ENCODE measurements around the gene CMTR1.
"Not testable (repeated sequence)": the region's sequence is repeated elsewhere in the genome, so short reads cannot be mapped to it uniquely, and the experiment has no call there.

The CMTR1 gene, protein sequence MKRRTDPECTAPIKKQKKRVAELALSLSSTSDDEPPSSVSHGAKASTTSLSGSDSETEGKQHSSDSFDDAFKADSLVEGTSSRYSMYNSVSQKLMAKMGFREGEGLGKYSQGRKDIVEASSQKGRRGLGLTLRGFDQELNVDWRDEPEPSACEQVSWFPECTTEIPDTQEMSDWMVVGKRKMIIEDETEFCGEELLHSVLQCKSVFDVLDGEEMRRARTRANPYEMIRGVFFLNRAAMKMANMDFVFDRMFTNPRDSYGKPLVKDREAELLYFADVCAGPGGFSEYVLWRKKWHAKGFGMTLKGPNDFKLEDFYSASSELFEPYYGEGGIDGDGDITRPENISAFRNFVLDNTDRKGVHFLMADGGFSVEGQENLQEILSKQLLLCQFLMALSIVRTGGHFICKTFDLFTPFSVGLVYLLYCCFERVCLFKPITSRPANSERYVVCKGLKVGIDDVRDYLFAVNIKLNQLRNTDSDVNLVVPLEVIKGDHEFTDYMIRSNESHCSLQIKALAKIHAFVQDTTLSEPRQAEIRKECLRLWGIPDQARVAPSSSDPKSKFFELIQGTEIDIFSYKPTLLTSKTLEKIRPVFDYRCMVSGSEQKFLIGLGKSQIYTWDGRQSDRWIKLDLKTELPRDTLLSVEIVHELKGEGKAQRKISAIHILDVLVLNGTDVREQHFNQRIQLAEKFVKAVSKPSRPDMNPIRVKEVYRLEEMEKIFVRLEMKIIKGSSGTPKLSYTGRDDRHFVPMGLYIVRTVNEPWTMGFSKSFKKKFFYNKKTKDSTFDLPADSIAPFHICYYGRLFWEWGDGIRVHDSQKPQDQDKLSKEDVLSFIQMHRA

DNA sequence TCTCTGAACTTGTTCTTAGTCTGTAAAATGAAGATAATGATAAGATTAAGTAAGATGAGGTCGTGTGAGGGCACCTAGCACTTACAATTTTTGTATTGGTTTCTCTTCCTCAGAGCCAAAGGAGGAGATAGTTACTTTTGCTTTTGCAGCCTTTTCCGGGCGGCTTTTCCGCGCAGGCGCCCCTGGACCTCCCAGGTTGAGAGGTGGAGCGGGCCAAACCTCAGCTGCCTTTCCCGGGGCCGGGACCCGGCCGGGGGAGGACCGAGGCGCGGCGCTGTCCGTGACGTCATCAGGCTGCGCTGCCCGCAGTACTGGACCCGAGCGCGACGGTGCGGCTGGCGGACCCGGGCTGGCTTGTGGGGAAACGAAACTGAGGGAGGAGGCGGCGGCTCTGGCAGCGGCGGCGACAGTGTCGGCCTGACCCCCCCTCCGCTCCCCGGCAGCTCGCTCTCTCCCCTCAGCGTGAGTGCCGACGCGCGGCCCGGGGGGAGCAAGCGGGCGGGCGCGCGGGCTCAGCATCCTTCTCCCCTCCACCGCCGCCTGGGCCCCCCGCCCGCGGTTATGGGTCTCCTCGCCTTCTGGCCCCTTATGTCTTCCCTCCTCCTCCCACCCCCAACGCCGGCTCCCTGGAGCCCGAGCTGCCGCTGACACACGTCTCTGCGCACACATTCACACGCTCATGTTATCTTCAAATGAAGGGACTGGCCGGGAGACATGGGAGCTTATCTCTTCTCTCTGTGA is at the start of gene CMTR1:
TSS of gene CMTR1 (plus strand) at position 306 of the 741 bp plus-strand sequence. CDS start 2,409 bp downstream, outside the sequence.
- DNase-seq (ENCODE audit: low read depth): peak; percentile 97

DNA sequence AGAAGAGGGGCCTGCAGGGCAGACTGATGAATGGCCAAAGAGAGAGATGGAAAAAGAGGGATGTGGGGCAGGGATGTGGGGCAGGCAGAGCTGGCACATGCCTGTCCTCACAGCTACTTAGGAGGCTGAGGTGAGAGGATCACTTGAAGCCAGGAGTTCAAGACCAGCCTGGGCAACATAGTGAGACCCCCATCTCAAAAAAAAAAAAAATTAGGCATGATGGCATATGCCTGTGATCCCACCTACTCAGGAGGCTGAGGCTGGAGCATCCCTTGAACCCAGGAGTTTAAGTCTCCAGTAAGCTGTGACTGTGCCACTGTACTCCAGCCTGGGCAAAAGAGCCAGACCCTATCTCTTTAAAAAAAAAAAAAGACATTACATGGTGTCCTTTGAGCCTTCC is 44.4 kb upstream of the CMTR1 start:
- DNase-seq (ENCODE audit: low read depth): no peak

DNA sequence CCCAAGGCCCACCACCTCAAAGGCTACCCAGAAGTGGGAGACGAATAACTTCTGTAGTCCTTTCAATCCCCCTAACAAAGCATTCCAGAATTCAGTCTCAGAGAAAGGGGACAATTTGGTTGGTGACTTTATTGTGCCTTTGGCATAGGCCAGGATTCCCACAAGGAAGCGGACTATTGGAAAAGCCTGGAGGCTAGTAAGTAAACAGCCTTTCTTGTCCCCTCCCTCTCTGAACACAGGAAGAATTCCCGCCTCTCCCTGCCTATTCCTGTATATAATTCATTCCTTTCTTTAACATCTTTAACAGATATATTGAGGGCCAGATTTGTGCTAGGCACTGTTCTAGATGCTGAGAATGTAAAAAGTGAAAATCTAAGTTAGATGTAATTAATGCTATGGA is 43.2 kb upstream of the CMTR1 start:
- DNase-seq (ENCODE audit: low read depth): no peak

DNA sequence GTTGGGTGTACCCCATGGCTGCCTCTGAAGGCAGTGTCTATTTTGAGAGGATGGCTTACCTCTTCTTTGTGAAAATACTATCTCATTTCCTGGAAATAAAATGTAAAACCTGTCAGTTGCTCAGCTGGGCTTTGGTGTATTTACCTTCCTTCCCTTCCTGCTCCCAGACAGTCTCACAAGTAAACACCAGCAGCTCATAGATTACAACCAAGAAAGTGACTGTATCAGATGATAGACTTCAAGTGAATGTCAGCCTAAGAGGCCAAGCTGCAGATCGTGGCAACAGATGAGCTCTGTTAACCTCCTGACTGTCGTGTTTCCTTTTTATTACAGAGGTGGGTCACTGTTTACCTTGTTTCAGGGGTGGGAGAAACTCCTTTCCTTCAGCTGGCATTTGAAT is 41.9 kb upstream of the CMTR1 start:
- DNase-seq (ENCODE audit: low read depth): no peak

DNA sequence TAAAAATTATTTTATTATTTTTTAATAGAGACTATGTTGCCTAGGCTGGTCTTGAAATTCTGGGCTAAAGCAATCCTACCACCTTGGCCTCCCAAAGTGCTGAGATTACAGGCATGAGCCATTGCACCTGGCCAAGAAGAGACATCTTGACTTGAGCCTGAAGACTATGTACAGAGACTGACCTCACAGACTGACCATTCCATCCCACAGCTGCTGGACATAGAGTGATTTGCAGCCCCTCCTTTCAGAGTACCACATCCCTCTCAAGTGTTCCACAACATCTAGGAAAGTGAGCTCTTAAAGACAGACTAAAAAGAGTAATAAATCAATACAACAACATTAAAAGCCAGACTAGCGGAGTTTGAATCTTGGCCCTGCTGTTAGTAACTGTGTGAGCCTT is 40.2 kb upstream of the CMTR1 start:
- DNase-seq (ENCODE audit: low read depth): no peak

DNA sequence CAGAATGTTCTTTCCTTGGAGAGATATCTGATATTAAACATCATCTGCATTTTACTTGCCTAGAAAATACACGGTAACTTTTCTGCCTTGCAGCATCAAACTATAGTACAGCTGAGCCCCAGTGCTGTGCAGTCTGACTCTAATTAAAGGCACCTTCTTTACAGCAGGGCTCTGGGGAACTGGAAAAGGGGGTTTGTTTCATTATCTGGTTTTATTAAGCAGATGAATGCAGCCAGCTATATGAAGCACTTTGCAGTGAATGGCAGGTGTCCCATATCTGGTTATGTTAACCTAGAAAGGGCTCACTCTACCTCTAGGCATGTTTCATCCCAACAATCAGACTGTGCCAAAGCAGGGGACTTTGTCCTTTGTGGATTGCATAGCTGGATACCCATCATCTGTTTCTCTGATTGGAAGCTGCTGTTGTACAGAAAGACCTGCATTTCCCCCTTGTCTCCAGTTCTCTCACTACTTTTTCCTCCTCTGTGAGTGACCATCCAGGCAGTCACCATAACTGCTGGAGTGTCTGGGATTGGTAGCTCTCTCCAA is 39.6 kb upstream of the CMTR1 start:
- DNase-seq (ENCODE audit: low read depth): no peak

DNA sequence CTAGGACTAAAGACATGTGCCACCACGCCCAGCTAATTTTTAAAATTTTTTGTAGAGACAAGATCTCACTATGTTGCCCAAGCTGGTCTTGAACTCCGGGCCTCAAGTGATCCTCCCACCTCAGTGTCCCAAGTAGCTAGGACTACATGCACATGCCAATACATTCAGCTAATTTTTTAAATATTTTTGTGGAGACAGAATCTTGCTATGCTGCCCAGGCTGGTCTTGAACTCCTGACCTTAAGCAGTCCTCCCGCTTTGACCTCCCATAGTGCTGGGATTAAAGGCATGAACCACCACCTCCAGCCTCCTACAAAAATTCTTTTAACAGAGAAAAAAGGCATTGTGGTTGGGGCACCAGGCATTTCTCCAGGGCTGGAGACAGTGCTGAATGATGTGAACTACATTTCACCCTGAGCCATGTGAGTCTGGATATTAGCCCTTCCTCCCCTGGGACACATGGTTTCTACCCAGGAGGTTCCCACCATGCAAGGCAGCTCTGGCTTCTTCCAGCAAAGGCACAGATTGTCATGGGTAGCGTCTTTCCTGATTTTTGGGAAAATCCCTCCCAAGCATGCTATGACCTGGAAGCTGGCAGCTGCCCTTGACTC is 36.3 kb upstream of the CMTR1 start:
- no peak for DNase-seq (ENCODE audit: low read depth)

DNA sequence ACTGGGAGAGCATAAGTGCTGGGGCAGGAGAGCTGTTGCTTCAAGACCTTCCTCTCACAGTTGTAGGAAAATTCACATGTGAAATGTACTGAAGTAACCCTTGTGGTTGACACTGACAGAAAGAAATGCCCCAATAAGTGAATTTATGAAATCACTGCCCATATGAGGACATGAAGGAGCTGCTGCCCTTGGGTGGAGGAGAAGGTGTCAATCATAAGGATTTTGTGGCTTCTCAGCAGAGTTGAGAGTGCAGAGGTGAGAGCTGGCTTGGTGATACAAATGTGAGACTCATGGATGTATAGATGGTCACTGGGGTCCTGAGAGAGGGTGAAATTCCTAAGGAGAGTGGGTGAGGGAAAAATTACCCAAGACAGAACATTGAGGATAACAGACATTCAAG is 33.9 kb upstream of the CMTR1 start:
- DNase-seq (ENCODE audit: low read depth): no peak

DNA sequence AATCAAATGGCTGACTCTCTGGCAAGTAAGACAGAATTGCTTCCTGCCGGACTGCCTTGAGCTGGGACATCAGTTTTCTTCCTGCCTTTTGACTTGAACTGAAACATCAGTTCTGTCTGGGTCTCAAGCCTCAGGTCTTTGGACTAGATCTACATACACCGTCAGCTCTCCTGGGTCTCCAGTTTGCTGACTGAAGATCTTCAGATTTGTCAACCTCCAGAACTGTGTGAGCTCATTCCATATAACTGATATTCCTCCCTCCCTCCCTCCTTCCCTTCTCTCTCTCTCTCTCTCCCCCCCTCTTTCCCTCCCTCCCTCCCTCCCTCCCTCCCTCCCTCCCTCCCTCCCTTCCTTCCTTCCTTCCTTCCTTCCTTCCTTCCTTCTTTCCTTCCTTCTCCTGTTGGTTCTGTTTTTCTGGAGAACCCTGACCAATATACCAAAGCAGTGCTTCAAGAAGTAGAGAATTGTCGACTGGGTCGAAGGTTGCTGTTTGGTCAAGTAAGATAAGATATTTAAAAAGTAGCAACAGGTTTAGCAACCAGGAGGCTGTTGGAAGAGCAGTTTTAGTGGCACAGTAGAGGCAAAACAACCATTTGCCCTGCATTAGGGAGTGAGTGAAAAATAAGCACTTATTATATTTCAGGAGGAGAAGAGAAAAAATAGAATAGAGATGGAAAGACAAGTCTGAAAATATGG is 33.1 kb upstream of the CMTR1 start:
- DNase-seq (ENCODE audit: low read depth): no peak

DNA sequence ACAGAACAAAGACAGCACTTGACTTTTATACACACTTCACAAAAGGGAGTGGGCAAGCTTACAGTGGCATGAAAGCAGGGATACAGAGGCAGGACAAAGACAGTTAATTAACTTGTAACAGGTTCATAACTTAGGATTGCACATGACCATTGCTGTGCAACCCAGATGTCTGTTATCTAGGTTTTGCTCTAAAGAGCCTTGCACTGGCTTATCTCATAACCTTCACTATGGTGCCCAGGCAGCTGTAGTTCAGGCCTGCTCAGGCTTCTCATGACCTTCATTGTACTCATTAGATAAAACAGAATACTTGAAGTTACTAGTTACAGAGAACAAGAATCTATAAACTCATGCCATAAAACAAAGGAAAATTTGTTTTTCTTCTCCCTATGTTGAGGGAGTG is 31.4 kb upstream of the CMTR1 start:
- not testable (repeated sequence) for DNase-seq (ENCODE audit: low read depth)

DNA sequence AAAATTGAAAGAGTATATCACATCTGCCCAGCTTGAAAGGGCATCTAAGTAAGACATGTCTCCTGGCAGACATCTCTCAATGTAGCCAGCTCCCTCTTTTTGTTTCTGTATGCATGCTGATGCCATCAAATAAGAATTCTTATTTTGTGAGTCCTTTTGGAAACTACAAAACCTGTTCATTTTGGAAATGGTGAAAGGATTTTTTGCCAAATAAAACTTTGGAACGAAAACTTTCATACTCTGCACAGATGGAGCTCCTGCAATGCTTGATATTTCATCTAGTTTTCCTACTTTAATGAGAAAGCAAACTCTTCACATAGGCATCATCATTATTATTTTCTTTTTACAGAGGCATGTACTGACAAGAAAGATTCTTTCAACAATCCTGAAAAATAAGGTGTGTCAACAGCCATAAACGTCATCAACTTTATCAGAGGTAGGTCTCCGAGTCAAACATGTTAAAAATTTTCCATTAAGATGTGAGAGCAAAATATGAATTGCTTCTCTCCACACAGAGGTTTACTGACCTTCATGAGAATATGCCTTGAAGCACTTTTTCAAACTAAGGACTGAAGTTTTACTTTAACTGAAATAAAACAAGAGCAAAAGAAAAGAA is 26.2 kb upstream of the CMTR1 start:
- DNase-seq (ENCODE audit: low read depth): no peak

DNA sequence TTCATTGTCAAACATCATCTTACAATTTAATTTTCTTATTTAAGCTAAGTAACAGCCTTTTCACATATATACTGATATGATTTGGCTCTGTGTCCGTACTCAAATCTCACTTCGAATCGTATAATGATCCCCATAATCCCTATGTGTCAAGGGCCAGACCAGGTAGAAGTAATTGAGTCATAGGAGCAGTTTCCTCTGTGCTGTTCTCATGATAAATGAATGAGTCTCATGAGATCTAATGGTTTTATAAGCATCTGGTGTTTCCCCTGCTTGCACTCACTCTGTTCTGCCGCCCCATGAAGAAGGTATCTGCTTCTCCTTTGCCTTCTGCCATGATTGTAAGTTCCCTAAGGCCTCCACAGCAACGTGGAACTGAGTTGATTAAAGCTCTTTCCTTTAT is 25.1 kb upstream of the CMTR1 start:
- DNase-seq (ENCODE audit: low read depth): no peak

DNA sequence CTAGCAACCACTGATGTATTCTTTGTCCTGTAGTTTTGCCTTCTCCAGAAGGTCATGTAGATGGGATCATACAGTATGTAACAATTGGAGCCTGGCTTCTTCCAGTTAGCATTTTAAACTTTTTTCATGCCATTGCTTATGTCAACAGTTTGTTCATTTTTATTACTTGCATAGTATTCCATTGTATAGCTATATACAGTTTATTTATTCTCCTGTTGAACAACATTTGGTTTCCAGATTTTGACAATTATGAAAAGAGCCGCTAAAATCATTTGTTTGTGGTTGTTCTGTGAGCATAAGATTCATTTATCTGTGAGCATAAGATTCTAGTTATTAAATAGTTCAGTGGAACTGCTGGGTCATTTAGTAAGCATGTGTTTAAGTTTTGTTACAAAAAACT is 23.5 kb upstream of the CMTR1 start:
- DNase-seq (ENCODE audit: low read depth): no peak

DNA sequence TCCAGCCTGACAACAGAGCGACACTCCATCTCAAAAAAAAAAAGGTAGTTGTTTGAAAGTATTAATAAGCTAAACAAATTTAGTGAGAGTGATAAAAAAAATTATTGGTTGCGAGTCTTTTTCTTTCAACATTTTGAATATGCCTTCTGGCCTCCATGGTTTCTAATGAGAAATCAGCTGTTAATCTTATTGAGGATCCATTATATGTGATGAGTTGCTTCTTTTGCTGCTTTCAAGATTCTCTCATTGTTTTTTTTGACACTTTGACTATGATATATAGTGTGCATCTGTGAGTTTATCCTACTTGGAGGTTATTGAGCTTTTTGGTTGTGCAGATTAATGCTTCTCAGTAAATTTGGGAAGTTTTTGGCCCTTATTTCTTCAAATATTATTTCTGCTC is 15.6 kb upstream of the CMTR1 start:
- DNase-seq (ENCODE audit: low read depth): no peak

DNA sequence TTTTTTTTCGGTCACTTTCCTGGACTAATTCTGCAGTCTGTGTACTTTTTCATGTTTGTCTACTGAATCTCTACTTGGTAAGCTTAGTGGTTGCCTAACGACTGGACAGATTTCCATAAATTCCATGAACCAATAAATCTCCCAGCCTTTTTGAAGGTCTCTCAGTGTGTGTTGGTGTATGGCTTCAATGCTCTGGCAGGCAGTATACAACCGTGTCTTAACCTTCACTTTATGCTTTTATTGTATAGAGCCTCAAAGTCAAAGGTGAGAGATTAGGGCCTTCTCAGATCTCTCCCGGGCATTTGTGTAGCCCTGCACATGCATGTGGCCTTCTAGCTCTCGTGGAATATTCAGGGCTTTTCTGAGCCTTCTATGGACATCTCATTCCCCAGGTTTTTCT is 14.3 kb upstream of the CMTR1 start:
- no peak for DNase-seq (ENCODE audit: low read depth)

DNA sequence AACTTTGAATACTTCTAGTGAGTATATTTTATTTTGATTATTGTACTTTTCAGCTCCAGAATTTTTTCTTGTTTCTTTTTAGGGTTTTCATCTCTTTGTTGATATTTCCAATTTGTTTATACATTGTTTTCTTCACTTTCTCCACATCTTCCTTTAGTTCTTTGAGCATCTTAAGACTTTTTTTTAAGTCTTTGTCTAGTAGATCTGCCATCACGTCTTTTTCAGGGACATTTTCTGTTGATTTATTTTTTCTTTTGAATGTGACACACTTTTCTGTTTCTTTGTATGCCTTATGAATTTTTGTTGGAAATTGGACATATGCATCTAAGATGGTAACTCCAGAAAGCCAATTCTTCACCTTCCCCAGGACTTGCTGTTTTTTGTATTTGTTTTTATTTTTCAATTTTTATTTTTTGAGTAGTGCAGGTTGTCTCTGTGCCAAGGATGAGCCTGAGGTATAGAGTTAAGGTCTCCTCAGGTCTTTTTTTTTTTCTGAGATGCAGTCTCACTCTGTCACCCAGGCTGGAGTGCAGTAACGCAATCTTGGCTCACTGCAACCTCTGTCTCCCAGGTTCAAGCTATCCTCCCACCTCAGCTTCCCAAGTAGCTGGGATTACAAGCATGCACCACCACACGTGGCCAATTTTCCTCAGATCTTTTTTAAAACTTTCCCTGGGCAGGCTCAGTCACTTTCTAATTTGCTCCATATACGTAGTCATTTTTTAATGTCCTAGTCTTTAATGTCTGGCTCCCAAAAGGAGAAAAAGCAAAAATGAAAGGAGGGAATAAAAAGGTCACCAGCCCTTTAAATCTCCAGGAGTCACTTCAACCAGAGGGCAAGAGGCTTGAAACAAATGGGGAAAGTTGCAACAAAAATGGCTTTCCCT is 6.7 kb upstream of the CMTR1 start:
- no peak for DNase-seq (ENCODE audit: low read depth)

DNA sequence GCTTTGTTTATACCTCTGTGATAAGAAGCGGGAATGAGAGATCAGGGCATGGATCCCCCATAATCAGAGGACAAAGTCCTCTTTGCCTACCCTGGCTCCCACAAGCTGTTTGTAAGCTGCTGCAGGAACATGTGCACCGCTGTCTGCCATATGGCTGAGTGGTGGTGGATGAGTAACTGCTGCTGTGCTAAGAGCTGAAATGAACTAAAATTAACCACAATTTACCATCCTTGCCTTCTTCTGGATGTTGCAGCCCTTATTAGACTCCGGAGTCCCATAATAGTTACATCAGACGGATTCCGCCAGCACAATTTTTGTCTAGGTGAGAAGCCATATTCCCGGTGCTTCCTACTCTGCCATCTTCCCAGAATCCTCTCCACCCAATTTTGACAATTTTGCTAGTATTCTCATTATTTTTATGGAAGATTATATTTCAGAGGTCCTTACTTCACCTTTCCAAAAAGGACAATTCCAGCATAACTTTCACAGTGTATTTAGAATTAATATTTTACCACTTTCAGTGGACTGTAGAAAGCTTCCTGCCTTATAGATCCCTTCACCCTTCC is 6.0 kb upstream of the CMTR1 start:
- no peak for DNase-seq (ENCODE audit: low read depth)

DNA sequence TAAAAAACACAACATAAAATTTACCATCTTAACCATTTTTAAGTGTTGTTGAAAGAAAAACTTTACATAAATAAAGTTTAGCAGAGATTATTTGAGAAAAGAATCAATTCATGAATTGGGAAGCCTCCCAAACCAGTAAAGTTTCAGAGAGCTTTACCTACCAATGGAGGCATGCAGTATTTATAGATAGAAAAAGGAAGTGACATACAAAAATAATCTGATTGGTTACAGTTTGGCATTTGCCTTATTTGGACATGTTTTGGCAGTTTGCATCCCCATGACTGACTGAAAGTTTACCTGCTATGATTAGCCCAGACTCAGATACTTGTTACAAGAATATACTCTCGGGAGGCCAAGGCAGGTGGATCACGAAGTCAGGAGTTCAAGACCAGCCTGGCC is 3.7 kb upstream of the CMTR1 start:
- DNase-seq (ENCODE audit: low read depth): no peak

DNA sequence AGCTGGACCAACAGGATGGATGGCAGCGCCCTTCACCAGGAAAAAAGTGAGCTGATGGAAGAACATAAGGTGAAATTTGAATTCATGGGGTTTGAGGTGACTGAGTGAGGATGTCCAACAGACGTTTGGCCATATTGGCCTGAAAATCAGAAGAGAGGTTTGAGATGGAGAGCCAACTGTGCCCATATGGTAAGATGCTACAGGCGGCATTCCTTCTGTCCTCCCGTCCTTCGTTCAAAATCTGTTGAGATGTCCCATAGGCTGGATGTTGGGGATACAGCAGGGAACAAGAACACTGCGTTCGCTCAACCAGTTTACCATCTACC is 468 bp upstream of the CMTR1 start:
- no peak for DNase-seq (ENCODE audit: low read depth)

Data from stimulated activated CD8-positive, alpha-beta memory T cell treated with anti-CD3 and anti-CD28 coated beads, Interleukin-12 subunit alpha, Interleukin-12 subunit beta, amount 100 ng/mL, for 4 hours (primary cell).